ENCODE results near the gene SPTAN1. TPM values are rescaled to one million over a fixed set of nuclear protein-coding genes. Genes with fewer than 3 reads are reported as not detected.

Gene SPTAN1
- total RNA-seq, 1 donor from 2014 or later: 687 TPM

DNA sequence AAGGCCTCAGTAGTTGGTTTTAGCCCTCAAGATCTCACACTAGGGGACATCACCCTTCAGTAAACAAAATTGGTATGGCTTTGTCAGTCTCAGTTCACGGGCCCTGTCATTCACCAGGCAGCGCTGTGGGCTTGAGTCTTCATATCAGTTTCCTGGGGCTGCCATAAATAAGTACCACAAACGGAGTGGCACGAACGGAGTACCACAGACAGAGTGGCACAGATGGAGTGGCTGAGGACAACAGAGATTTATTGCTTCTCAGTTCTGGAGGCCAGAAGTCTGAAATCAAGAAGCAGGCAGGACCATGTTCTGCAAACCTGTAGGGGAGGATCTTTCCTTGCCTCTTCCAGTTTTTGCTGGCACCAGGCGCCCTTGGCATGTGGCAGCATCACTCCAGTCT is 66.7 kb downstream of the SPTAN1 start:
- Histone ChIP-seq H3K9me3 (no peaks in the 10 kb centered on the region), H3K27ac (no peak overlapping the region), H3K36me3 (peaks cover 94 to 100% of the 10 kb centered on the region in 2 donors), H3K4me3 (no peak overlapping the region), H3K4me1 (no peaks in the 10 kb centered on the region), H3K27me3 (no peaks in the 10 kb centered on the region)
- intact Hi-C loops (cut with DNase I): no loop called here
- no peak for DNase-seq (ENCODE audit: low spot score in 2 of 2)
- TF ChIP-seq, protein P1, sequence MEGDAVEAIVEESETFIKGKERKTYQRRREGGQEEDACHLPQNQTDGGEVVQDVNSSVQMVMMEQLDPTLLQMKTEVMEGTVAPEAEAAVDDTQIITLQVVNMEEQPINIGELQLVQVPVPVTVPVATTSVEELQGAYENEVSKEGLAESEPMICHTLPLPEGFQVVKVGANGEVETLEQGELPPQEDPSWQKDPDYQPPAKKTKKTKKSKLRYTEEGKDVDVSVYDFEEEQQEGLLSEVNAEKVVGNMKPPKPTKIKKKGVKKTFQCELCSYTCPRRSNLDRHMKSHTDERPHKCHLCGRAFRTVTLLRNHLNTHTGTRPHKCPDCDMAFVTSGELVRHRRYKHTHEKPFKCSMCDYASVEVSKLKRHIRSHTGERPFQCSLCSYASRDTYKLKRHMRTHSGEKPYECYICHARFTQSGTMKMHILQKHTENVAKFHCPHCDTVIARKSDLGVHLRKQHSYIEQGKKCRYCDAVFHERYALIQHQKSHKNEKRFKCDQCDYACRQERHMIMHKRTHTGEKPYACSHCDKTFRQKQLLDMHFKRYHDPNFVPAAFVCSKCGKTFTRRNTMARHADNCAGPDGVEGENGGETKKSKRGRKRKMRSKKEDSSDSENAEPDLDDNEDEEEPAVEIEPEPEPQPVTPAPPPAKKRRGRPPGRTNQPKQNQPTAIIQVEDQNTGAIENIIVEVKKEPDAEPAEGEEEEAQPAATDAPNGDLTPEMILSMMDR (IDR thresholded peaks at IDR 0.05): no peak

DNA sequence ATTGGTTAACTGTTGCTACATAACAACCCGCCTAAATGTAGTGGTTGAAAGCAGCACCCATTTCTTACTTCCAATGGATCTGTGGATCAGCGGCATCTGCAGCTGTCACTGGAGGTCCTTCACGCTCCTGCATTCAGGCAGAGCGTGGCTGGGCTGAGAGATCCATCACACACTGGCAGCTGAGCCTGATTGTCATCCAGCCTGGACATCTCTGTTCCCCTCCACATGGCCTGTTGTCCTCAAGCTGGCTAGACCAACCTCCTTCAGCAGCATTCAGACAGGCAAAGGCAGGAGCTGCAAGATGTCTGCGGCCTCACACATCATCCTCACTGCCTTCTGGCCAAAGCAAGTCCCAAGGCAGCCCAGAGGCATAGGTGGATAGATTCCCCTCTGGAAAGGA is 67.4 kb downstream of the SPTAN1 start:
- Histone ChIP-seq H3K27ac (no peak overlapping the region), H3K36me3 (peaks cover 94 to 100% of the 10 kb centered on the region in 2 donors), H3K9me3 (no peaks in the 10 kb centered on the region), H3K4me3 (no peak overlapping the region), H3K27me3 (no peaks in the 10 kb centered on the region), H3K4me1 (no peaks in the 10 kb centered on the region)
- TF ChIP-seq, protein P1 (IDR thresholded peaks at IDR 0.05): no peak
- DNase-seq (ENCODE audit: low spot score in 2 of 2): no peak
- intact Hi-C loops (cut with DNase I): no loop called here

DNA sequence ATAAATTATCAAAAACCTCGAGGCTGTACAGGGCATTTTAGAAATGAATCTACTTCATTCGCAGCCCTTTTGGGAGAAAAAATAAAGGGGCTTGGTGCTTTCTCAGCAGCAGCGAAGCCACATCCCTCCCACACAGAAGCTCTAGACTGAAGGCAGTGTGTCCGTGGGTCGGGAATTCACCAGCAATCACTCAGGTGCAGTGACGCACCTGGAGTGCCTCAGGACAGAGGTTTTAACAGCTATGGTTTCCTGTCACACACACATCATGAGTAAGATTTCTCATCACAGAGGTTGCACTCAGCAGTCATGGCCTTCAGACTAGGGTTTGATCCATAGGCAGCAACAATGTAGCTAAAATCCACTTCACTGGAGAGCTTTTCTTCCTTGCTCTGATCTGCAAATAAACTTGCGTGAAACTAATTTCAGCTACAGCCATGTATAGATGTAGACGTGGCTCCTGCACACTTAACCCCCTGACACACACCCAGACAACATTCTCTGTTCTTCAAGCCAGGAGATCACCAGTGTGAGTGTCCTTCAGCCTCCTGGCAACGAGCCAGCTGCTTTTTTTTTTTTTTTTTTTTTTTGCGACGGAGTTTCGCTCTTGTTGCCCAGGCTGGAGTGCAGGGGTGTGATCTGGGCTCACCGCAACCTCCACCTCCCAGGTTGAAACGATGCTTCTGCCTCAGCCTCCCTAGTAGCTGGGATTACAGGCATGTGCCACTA is 69.5 kb downstream of the SPTAN1 start:
- no peaks in the 10 kb centered on the region for H3K27me3 ChIP-seq
- intact Hi-C loops (cut with DNase I): no loop called here
- H3K4me1 ChIP-seq: no peaks in the 10 kb centered on the region
- no peak for DNase-seq (ENCODE audit: low spot score in 2 of 2)
- no peaks in the 10 kb centered on the region for H3K9me3 ChIP-seq
- H3K36me3 ChIP-seq: peaks cover 93 to 99% of the 10 kb centered on the region in 2 donors
- H3K4me3 ChIP-seq: no peak overlapping the region
- TF ChIP-seq, protein P1 (IDR thresholded peaks at IDR 0.05): no peak
- no peak overlapping the region for H3K27ac ChIP-seq

DNA sequence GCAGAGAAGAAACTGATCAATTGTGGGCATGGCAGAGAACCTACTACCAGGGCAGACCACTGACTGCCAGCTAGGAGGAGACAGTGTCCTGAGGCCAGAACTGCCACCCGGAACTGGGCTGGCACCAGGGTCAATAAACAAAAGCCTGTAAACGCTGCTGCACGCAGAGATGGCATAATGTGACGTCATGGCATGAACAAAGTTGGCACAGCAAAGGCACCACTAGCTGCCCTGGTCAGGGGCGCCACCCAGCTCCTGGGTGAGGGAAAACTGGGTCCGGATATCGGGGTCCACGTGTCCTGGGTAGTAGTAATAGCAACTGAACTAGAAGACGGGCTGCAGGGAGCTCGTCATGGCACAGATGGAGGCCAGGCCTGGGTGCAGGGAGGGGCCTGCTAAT is 72.2 kb downstream of the SPTAN1 start:
- DNase-seq (ENCODE audit: low spot score in 2 of 2): no peak
- no peaks in the 10 kb centered on the region for H3K27me3 ChIP-seq
- intact Hi-C loops (cut with DNase I): no loop called here
- no peaks in the 10 kb centered on the region for H3K9me3 ChIP-seq
- TF ChIP-seq, protein P1 (IDR thresholded peaks at IDR 0.05): no peak
- H3K4me1 ChIP-seq: peaks cover 4 to 12% of the 10 kb centered on the region in 2 donors
- no peak overlapping the region for H3K27ac ChIP-seq
- peaks cover 87 to 99% of the 10 kb centered on the region in 2 donors for H3K36me3 ChIP-seq
- no peak overlapping the region for H3K4me3 ChIP-seq

DNA sequence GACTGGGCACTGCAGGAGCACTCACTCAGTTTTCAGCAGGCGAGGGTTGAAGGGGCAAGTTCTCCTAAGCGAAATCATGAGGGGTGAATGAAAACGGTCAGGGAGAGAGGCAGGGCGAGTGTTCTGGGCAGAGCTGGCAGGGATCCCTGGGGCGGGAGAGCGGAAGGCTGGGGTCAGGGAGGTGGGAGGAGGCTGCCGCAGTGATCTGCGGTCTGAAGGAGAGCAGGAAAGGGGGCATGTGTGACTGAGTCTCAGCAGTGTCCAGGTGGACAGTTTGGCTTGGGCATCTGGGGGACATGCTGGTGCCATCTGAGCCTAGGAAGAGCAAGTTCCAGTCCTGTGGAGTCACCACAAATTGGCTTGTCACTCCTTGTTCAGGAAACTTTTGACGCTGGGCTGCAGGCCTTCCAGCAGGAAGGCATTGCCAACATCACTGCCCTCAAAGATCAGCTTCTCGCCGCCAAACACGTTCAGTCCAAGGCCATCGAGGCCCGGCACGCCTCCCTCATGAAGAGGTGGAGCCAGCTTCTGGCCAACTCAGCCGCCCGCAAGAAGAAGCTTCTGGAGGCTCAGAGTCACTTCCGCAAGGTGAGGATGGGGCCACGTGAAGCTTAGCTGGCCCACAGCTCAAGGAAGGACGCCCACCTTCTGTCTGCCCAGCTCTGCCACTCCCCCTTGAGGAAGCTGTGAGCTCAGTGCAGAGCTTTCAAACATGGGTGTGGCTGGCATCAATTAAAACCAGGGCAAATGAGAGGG is 73.2 kb downstream of the SPTAN1 start:
- H3K27ac ChIP-seq: no peak overlapping the region
- intact Hi-C loops (cut with DNase I): no loop called here

More for the DNA sequence above, 73.2 kb downstream of the SPTAN1 start:
- Histone ChIP-seq H3K4me3 (no peak overlapping the region), H3K27me3 (no peaks in the 10 kb centered on the region), H3K4me1 (peaks cover 4 to 12% of the 10 kb centered on the region in 2 donors), H3K9me3 (no peaks in the 10 kb centered on the region), H3K36me3 (peaks cover 77 to 99% of the 10 kb centered on the region in 2 donors)
- DNase-seq (ENCODE audit: low spot score in 2 of 2): no peak
- TF ChIP-seq, protein P1 (IDR thresholded peaks at IDR 0.05): no peak

Data from ascending aorta (tissue), 2 donors.